OCI-LY1 (cell line): Measurements from ENCODE around the gene RNF217.

Source experiments
- CTCF ChIP-seq: fragments of 200-600 bp; sonication (generic), shearing (Covaris generic); IDR thresholded peaks from 2 replicates; pipeline ENCODE4 v1.5.1; 2017; ENCODE audit warnings: mild to moderate bottlenecking, antibody characterized with exemption, low read length, moderate library complexity, mixed read lengths
- EZH2 ChIP-seq: fragments of 200-600 bp; sonication (generic), shearing (Covaris generic); IDR thresholded peaks from 2 replicates; pipeline ENCODE4 v1.8.0; 2017; ENCODE audit warnings: borderline replicate concordance, mixed run types, mild to moderate bottlenecking, antibody characterized with exemption, low read length, moderate library complexity, mixed read lengths

- TF ChIP-seq CTCF (no peak), EZH2 (no peak)
Measured at GRCh38 chr6:125019918-125020317, 57.7 kb downstream of the RNF217 start.
